PFSK-1 (cell line): Measurements from ENCODE around the gene KRT35.

ENCODE experiments used
- FOXP2 ChIP-seq: optimal IDR thresholded peaks from 2 replicates; pipeline ENCODE3; 2011; ENCODE audit warnings: borderline replicate concordance, control low read depth, inconsistent platforms; ENCODE audit not compliant: insufficient read depth; ENCODE audit errors: extremely low read length, extremely low read depth
- POLR2AphosphoS5 ChIP-seq: IDR thresholded peaks from 2 replicates; pipeline ENCODE4 v1.6.1; 2012; ENCODE audit warnings: low read depth, mild to moderate bottlenecking, control low read depth, low read length, moderate library complexity
- SIN3A ChIP-seq: IDR thresholded peaks from 2 replicates; pipeline ENCODE4 v1.6.1; 2012; ENCODE audit warnings: mild to moderate bottlenecking, low read length, moderate library complexity, borderline replicate concordance; ENCODE audit not compliant: insufficient read depth
- TAF1 ChIP-seq: IDR thresholded peaks from 2 replicates; pipeline ENCODE4 v1.6.1; 2012; ENCODE audit warnings: low read length, control low read depth, borderline replicate concordance; ENCODE audit not compliant: insufficient read depth
- TF ChIP-seq, protein P1 (sequence below), 2 experiments: IDR thresholded peaks; 2 replicates each; pipeline versions ENCODE4 v1.6.1 to v1.8.0; 2011 to 2012; ENCODE audit warnings: low read depth in 2 of 2, low read length in 2 of 2, control low read depth in 1 of 2, inconsistent platforms in 1 of 2, mild to moderate bottlenecking in 1 of 2, moderate library complexity in 1 of 2; ENCODE audit not compliant: insufficient read depth in 1 of 2

The KRT35 gene

DNA sequence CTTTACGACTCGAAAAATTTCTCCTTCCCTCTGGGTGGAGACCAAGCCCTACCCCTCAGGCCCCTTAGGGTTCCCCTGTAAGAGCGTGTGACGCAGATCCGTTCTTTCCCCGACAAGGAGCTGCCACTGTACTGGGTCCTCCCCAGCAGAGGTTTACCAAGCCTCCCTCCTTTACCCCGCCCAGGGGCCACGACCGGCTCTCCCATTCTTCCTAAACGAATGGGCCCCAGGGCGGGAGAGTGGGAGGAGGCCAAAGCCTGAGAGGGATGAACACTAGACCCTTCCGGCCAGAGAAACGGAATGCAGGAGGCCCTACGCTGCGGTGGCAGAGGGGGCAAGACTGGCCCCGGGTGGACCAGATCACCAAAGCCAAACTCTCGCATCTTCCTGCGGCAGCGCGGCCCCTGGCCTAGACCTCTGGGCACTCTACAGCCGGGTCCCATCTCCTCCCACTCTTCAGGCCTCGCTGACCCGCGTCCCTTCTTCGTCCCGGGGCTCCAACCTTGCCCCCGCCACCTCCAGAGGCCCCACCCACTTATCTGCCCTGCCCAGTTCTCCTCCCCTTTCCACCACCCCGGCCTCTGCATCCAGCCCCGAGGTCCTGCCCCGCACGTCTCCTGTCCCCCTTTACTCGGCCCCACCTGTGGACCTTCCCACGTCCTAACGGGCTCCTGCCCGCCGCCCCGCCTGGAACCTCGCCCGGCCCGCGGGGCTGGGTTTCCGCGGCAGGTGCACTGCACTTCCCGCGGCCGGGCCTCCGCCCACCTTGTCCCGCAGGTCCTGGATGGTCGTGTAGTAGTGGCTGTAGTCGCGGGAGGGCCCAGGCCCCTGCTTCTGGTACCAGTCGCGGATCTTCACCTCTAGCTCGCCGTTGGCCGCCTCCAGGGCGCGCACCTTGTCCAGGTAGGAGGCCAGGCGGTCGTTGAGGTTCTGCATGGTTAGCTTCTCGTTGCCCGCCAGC, 46.4 kb upstream of the KRT35 start:
- no peak for TF ChIP-seq FOXP2
- no peak for TF ChIP-seq TAF1
- TF ChIP-seq, protein P1, sequence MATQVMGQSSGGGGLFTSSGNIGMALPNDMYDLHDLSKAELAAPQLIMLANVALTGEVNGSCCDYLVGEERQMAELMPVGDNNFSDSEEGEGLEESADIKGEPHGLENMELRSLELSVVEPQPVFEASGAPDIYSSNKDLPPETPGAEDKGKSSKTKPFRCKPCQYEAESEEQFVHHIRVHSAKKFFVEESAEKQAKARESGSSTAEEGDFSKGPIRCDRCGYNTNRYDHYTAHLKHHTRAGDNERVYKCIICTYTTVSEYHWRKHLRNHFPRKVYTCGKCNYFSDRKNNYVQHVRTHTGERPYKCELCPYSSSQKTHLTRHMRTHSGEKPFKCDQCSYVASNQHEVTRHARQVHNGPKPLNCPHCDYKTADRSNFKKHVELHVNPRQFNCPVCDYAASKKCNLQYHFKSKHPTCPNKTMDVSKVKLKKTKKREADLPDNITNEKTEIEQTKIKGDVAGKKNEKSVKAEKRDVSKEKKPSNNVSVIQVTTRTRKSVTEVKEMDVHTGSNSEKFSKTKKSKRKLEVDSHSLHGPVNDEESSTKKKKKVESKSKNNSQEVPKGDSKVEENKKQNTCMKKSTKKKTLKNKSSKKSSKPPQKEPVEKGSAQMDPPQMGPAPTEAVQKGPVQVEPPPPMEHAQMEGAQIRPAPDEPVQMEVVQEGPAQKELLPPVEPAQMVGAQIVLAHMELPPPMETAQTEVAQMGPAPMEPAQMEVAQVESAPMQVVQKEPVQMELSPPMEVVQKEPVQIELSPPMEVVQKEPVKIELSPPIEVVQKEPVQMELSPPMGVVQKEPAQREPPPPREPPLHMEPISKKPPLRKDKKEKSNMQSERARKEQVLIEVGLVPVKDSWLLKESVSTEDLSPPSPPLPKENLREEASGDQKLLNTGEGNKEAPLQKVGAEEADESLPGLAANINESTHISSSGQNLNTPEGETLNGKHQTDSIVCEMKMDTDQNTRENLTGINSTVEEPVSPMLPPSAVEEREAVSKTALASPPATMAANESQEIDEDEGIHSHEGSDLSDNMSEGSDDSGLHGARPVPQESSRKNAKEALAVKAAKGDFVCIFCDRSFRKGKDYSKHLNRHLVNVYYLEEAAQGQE (IDR thresholded peaks at IDR 0.05; ENCODE audit: insufficient read depth in 1 of 2, low read depth in 2 of 2, low read length in 2 of 2): no peak
- TF ChIP-seq SIN3A: no peak
- no peak for TF ChIP-seq POLR2AphosphoS5

DNA sequence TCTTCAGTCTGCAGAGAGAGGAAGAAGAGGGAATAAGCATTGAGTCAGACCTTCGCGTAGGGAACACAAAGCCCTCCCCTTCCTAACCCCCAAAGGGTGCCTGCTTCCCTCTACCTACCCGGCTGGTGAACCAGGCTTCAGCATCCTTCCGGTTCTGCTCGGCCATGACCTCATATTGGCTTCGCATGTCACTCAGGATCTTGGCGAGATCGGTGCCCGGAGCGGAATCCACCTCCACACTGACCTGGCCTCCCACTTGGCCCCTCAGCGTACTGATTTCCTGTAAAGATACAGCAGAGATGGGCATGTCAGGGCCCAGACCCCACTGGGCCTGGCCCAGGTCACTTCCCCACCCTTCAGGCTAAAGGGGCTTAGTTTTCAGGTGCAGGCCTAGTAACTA, 43.3 kb upstream of the KRT35 start:
- TF ChIP-seq TAF1 (no peak), POLR2AphosphoS5 (no peak), SIN3A (no peak), FOXP2 (no peak)
- TF ChIP-seq, protein P1 (IDR thresholded peaks at IDR 0.05; ENCODE audit: insufficient read depth in 1 of 2, low read depth in 2 of 2, low read length in 2 of 2): no peak

DNA sequence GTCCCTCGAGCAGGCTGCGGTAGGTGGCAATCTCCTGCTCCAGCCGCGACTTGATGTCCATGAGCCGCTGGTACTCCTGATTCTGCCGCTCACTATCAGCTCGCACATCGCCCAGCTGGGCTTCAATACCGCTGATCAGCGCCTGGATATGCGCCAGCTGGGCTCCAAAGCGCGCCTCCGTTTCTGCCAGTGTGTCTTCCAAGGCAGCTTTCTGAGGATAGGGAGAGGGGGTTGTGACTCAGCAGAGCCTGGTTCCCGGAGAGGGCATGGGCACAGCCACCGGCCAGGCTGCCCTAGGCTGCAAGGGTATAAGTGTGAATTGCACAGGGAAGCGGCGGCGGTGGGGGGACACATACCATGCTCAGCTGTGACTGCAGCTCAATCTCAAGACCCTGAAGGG, 42.8 kb upstream of the KRT35 start:
- TF ChIP-seq TAF1 (no peak), POLR2AphosphoS5 (no peak)

DNA sequence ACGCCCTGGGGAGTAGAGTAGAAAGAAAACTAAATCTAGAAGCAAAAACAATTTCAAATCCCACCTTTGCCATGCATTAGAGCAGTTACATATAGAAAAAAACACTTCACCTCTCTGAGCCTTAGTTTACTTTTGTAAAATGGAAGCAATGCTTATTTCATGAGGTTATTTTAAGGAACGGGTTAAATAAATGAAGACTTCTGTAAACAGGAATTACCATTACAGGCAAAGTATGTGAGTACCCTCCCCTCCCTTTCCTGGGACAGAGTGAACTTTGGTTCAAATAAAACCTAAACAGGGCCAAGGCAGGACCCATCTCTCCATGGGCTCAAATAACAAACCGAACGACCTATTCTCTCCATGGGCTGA, 42.3 kb upstream of the KRT35 start:
- TF ChIP-seq FOXP2: no peak
- TF ChIP-seq, protein P1 (IDR thresholded peaks at IDR 0.05; ENCODE audit: insufficient read depth in 1 of 2, low read depth in 2 of 2, low read length in 2 of 2): no peak
- TF ChIP-seq POLR2AphosphoS5: no peak
- TF ChIP-seq TAF1: no peak
- TF ChIP-seq SIN3A: no peak

GRCh38 chr17:41522301-41523224, 41.6 kb upstream of the KRT35 start:
- TF ChIP-seq FOXP2 (no peak), TAF1 (no peak)
